ENCODE results near the gene ASPSCR1.

The ASPSCR1 gene

DNA sequence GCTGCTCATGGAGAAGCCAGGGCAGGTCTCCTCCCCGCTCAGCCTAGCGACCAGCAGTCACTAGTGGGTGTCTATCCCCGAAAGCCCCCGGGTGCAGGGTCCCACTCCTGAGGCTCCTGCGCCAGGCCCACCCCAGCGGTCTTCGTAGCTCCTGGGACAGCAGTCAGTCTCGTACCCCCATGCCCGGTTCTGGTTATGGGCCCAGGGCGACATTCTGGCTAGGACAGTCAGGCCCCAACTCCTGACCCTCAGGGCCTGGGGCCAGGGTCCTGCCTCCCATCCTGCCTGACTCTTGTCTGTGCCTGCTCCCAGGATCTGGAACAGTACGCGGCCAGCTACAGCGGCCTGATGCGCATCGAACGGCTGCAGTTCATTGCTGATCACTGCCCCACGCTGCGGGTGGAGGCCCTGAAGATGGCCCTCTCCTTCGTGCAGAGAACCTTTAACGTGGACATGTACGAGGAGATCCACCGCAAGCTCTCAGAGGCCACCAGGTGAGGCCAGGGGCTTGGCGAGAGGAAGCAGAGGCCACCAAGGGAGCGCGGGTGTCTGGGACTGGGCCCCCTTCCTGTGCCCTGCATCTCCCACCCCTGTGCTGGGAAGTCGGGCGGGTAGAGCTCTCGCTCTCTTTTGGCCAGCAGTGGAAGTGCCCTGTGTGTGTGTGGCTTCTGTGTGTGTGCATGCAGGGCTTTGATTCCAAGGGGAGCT lies 76.3 kb downstream of the ASPSCR1 start:
- no peak for DNase-seq (ENCODE audit: low read depth)
- TF ChIP-seq CTCF (IDR thresholded peaks at IDR 0.05; ENCODE audit: low read length, missing control alignments) = no peak
- no peak overlapping the region for H3K4me3 ChIP-seq (replicated peaks; ENCODE audit: low read depth, low read length)

DNA sequence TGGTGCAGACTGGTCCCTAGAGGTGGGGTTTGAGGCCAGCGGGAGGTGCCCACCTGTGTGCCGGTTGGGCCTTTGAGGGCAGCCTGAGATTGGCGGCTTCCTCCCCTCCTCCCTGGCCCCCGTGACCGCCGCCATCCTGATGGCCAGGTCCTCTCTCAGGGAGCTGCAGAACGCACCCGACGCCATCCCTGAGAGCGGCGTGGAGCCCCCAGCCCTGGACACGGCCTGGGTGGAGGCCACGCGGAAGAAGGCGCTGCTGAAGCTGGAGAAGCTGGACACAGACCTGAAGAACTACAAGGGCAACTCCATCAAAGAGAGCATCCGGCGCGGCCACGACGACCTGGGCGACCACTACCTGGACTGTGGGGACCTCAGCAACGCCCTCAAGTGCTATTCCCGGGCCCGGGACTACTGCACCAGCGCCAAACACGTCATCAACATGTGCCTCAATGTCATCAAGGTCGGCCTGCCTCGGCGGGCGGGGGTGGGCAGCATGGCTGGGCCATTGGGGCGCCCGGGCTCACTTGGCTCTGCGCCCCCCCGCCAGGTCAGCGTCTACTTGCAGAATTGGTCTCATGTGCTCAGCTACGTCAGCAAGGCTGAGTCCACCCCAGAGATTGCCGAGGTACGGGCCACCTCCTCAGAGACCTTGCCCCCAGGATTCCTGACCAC lies 77.1 kb downstream of the ASPSCR1 start:
- no peak for TF ChIP-seq CTCF (IDR thresholded peaks at IDR 0.05; ENCODE audit: low read length, missing control alignments)
- no peak for DNase-seq (ENCODE audit: low read depth)
- H3K4me3 ChIP-seq (replicated peaks; ENCODE audit: low read depth, low read length) = no peak overlapping the region

DNA sequence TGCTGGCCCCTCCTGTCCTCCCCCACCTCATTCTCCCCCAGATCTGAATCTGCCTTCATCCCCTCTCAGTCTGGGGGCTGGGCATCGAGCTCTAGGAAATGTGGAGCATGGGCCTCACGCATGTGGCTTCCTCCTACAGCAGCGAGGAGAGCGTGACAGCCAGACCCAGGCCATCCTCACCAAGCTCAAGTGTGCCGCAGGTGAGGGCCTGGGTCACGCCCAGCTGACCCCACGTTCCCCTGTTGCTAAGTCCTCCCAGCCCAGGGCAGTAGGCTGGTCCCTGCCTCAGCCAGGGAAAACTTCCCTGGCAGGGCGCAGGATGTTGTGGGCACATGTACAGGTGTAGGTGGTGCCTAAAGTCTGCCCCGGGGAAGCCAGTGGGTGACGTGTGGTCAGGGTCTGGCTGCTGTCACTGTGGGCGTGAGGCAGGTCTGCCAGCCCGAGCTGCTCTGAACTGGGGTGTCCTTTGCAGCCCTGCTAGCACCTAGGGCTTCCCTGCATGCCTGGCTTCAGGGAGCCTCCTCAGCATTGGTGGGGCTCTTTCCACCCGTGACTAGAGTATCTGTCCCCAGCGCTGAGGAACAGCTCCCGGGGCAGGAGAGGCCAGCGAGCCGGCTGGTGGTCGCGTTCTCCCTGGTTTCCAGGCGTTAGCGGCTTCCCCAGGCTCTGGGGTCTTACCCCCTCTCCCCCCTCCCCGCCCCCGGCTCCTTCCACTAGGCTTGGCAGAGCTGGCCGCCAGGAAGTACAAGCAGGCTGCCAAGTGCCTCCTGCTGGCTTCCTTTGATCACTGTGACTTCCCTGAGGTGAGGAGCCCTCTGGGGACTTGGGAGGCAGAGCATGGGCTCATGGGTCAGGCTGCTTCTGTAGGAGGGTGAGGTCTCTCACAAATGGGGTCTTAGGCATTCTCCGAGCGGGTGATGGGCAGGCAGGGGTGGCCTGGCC lies 77.9 kb downstream of the ASPSCR1 start:
- H3K4me3 ChIP-seq (replicated peaks; ENCODE audit: low read depth, low read length) = no peak overlapping the region
- TF ChIP-seq CTCF (IDR thresholded peaks at IDR 0.05; ENCODE audit: low read length, missing control alignments) = no peak
- DNase-seq (ENCODE audit: low read depth) = no peak

DNA sequence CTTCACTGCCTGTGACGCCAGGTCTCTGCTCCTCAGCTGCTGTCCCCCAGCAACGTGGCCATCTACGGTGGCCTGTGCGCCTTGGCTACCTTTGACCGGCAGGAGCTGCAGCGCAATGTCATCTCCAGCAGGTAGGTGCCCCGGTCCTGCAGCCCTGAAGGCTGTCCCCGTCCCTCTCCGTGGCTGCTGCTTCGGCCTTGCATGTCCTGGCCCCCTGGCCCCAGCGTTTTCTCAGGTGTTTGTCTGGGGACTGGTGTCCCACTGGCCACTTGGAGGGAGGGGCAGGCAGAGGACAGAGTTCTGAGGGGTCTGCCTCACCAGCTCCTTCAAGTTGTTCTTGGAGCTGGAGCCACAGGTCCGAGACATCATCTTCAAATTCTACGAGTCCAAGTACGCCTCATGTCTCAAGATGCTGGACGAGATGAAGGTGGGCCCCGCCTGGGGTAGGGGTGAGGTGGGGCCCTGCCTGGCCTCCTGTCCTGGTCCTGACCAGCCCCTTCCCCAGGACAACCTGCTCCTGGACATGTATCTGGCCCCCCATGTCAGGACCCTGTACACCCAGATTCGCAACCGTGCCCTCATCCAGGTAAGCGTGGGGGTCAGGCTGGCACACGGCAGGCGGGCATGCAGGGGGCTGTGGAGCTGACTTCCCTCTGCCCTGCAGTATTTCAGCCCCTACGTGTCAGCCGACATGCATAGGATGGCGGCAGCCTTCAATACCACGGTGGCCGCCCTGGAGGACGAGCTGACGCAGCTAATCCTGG lies 78.7 kb downstream of the ASPSCR1 start:
- H3K4me3 ChIP-seq (replicated peaks; ENCODE audit: low read depth, low read length) = no peak overlapping the region
- no peak for TF ChIP-seq CTCF (IDR thresholded peaks at IDR 0.05; ENCODE audit: low read length, missing control alignments)
- no peak for DNase-seq (ENCODE audit: low read depth)

GRCh38 chr17:82056729-82057621 lies 79.5 kb downstream of the ASPSCR1 start:
- H3K4me3 ChIP-seq (replicated peaks; ENCODE audit: low read depth, low read length) = no peak overlapping the region
- no peak for DNase-seq (ENCODE audit: low read depth)
- TF ChIP-seq CTCF (IDR thresholded peaks at IDR 0.05; ENCODE audit: low read length, missing control alignments) = no peak
